Right lobe of liver (tissue), 4 donors: ENCODE results near the gene SNX9.

Experiments
- CTCF ChIP-seq, 4 donors: fragments of 200-600 bp in 3 of 4; fragments of 450-650 bp in 1 of 4; IDR thresholded peaks; one replicate each; pipeline versions ENCODE4 v1.5.1 to v1.8.0; 2016 to 2022; ENCODE audit warnings: antibody characterized with exemption in 4 of 4, mild to moderate bottlenecking in 2 of 4
- POLR2A ChIP-seq: fragments of 450-650 bp; IDR thresholded peaks from one replicate; pipeline ENCODE4 v1.6.1; 2017; ENCODE audit warnings: antibody characterized with exemption, mild to moderate bottlenecking
- donor health status: DM: no; HTN: no; CAD: no.
- donor health status: DM: no; HTN: no; CAD: no.
- donor health status: DM: no; HTN: yes; CAD: no.

DNA sequence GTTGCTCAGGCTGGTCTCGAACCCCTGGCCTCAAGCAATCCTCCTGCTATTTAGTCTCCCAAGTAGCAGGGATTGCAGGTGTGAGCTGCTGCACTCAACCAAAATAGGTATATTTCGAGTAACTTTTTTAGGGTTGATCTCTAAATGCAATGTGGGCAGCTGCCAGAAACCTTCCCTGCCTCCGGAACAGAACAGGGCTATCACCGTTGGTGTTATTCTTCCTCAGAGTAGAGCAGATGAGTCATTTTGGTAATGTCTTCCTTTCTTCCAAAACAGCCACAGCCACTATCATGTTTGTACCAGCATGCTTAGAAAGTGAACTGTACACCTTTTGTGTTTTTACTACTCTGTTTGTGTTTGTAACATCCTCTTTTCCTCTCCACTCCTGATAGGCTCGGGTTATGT, 44.1 kb downstream of the SNX9 start:
- TF ChIP-seq CTCF (IDR thresholded peaks at IDR 0.05) = no peak
- no peak for TF ChIP-seq POLR2A
